Brain microvascular endothelial cell (primary cell): ENCODE data around the gene NEDD4.

Source experiments
- DNase-seq: peaks from one replicate; pipeline ENCODE4 v3.0.0-alpha.2; 2020
- H3K27ac ChIP-seq: fragments of 250-450 bp; sonication (Bioruptor Pico); 2 replicates; pipeline ENCODE4 v1.5.1; 2020; ENCODE audit warnings: mild to moderate bottlenecking, moderate library complexity
- H3K27me3 ChIP-seq: fragments of 250-450 bp; sonication (Bioruptor Pico); replicated peaks from 2 replicates; pipeline ENCODE4 v1.5.1; 2020; ENCODE audit warnings: mild to moderate bottlenecking
- H3K36me3 ChIP-seq: fragments of 250-450 bp; sonication (Bioruptor Pico); replicated peaks from 2 replicates; pipeline ENCODE4 v1.5.1; 2020; ENCODE audit warnings: mild to moderate bottlenecking
- H3K4me3 ChIP-seq: 2 replicates; pipeline ENCODE4 v1.5.1; 2011; ENCODE audit warnings: low read depth, mild to moderate bottlenecking, control low read depth, low read length, moderate library complexity
- in situ Hi-C: cut with HindIII; loops from 2 replicates; pipeline ENCODE4 v1.10.0; 2017; ENCODE audit warnings: low sequenced_read_pairs, low pct_ligation_motif_present
- TF ChIP-seq, protein P1 (sequence below): IDR thresholded peaks from 2 replicates; pipeline ENCODE4 v1.5.1; 2011; ENCODE audit warnings: low read depth, mild to moderate bottlenecking, moderate library complexity, low read length, control low read depth, inconsistent platforms; ENCODE audit errors: missing control alignments

NEDD4 gene

DNA sequence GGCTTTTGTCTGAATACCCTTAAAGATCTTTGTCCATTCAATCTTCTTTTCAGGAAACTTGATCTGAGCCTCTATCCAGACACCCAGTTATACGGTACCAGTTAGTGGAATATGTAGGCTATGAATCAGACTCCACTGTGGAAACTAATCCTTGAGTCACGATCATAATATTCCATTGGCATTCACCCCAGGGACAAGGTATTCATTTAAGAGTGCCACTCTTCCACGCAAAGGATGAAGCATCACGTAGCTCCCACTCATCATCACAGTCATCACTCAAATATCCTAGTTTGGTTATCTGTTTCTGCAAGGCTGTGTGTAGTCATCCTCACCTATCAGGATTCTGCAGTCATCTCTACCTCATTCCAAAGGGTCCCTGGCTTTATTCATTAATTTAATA lies 85.6 kb downstream of the NEDD4 start:
- Histone ChIP-seq H3K4me3 (no peak overlapping the region), H3K36me3 (no peaks in the 10 kb centered on the region), H3K27ac (peak overlapping the region; percentile 89), H3K27me3 (no peaks in the 10 kb centered on the region)
- TF ChIP-seq, protein P1, sequence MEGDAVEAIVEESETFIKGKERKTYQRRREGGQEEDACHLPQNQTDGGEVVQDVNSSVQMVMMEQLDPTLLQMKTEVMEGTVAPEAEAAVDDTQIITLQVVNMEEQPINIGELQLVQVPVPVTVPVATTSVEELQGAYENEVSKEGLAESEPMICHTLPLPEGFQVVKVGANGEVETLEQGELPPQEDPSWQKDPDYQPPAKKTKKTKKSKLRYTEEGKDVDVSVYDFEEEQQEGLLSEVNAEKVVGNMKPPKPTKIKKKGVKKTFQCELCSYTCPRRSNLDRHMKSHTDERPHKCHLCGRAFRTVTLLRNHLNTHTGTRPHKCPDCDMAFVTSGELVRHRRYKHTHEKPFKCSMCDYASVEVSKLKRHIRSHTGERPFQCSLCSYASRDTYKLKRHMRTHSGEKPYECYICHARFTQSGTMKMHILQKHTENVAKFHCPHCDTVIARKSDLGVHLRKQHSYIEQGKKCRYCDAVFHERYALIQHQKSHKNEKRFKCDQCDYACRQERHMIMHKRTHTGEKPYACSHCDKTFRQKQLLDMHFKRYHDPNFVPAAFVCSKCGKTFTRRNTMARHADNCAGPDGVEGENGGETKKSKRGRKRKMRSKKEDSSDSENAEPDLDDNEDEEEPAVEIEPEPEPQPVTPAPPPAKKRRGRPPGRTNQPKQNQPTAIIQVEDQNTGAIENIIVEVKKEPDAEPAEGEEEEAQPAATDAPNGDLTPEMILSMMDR = no peak
- in situ Hi-C loops = no loop called here
- peak; percentile 95 for DNase-seq

DNA sequence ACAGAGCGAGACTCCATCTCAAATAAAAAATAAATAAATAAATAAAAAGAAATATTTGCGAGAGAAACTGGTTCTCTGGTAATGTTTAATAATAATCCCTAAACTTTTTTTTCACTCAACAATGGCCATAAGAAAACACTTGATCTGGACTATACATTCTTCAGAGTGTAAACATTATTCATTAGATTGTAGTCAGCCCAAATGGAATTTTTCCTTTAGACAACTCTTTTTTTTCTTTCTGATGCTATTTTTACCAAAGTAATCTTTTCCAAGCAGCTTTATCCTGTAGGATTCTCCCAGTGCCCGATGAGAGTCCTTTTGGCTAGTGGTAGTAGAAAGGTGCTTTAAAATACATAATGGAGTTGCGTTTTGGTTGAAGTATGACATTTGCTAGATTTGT lies 90.4 kb downstream of the NEDD4 start:
- no peak for DNase-seq
- Histone ChIP-seq H3K27me3 (no peaks in the 10 kb centered on the region), H3K4me3 (no peak overlapping the region), H3K36me3 (no peaks in the 10 kb centered on the region), H3K27ac (no peak overlapping the region)
- TF ChIP-seq, protein P1 = no peak
- in situ Hi-C loops = no loop called here

GRCh38 chr15:55900019-55900418 lies 93.4 kb downstream of the NEDD4 start:
- no peak overlapping the region for H3K4me3 ChIP-seq
- H3K27me3 ChIP-seq = no peaks in the 10 kb centered on the region
- TF ChIP-seq, protein P1 = no peak
- no peak overlapping the region for H3K27ac ChIP-seq
- in situ Hi-C loops = no loop called here
- DNase-seq = no peak
- H3K36me3 ChIP-seq = no peaks in the 10 kb centered on the region

DNA sequence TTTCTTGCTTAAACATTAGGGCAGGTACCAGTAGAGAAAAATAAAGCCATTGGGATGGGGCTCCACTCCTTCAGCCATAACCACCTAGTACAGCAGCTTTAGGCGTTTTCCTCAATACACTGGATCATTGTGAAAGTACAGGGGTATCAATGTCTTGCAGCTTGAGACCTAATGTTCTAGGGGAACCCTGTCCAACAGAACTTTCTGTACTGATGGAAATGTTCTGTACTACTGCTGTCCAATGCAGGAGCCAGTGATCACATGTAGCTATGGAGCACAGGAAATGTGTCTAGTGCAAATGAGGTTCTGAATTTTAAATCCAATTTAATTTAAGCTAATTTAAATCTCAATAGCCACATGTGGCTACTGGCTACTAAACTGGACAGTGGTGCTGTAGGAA lies 93.9 kb downstream of the NEDD4 start:
- Histone ChIP-seq H3K4me3 (no peak overlapping the region), H3K27me3 (no peaks in the 10 kb centered on the region), H3K36me3 (no peaks in the 10 kb centered on the region), H3K27ac (no peak overlapping the region)
- DNase-seq = no peak
- in situ Hi-C loops = no loop called here
- TF ChIP-seq, protein P1 = no peak

GRCh38 chr15:55897560-55898336 lies 95.7 kb downstream of the NEDD4 start:
- Histone ChIP-seq H3K4me3 (no peak overlapping the region), H3K27me3 (no peaks in the 10 kb centered on the region), H3K36me3 (no peaks in the 10 kb centered on the region), H3K27ac (peak overlapping the region; percentile 18)
- TF ChIP-seq, protein P1 = peak; percentile 91
- in situ Hi-C loops = no loop called here
- peak; percentile 52 for DNase-seq
